Ecto neural progenitor cell (in vitro differentiated cells): ENCODE data around the gene KCNG1.
"Not testable (repeated sequence)": the region's sequence is repeated elsewhere in the genome, so short reads cannot be mapped to it uniquely, and the experiment has no call there.

Experiments
- DNase-seq: peaks from one replicate; pipeline ENCODE4 v3.0.0-alpha.2; 2018; ENCODE audit warnings: low spot score

KCNG1 gene

DNA sequence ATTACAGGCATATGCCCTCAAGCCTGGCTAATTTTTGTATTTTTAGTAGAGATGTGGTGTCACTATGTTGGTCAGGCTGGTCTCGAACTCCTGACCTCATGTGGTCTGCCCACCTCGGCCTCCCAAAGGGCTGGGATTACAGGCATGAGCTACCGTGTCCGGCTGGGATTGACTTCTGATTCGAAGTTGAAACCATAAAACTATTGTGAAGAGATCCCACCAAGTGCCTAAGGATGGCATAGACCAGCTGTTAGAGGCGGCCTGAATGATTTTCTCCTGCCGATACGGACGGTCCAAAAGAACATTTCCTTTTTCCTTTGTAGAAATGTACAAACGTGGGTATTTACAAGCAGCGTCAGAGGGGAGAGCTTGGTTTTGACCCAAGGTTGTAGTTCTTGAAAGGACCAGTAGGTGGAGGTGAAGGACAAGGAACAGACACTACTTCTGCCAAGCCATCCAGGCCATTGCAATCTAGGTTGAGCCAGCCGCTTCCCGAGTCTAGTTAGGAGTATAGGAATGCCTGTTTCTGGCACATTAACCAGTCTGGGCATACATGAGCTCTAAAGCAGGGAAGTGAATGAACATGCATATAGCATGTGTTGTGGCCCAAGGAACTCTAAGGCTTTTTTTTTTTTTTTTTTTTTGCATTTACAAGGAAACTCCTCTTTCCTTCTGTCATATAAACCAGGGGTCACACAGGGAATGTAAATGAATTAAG is 35.3 kb downstream of the KCNG1 start:
- peak; percentile 79 for DNase-seq

- DNase-seq = no peak
Measured at GRCh38 chr20:50983321-50983720, 39.6 kb downstream of the KCNG1 start.

GRCh38 chr20:50982363-50982762 is 40.5 kb downstream of the KCNG1 start:
- no peak for DNase-seq

DNA sequence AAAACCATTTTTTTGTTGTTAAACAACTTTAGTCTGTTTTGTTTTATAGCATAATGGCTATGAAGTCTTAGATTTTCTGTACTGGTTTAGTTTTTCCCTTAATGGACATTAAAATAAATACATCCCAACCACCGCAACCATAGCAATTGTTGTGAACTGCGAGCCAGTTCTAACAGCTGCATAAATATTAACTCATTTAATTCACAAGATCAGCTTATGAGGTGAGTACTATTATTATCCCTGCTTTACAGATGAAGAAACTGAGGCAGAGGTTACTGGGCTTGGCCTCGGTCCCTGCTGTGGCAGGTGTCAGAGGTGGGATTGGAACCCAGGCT is 41.2 kb downstream of the KCNG1 start:
- no peak for DNase-seq

- peak; percentile 76 for DNase-seq
Measured at GRCh38 chr20:50980851-50981713, 41.8 kb downstream of the KCNG1 start.

- no peak for DNase-seq
Measured at GRCh38 chr20:50980071-50980681, 42.7 kb downstream of the KCNG1 start.

DNA sequence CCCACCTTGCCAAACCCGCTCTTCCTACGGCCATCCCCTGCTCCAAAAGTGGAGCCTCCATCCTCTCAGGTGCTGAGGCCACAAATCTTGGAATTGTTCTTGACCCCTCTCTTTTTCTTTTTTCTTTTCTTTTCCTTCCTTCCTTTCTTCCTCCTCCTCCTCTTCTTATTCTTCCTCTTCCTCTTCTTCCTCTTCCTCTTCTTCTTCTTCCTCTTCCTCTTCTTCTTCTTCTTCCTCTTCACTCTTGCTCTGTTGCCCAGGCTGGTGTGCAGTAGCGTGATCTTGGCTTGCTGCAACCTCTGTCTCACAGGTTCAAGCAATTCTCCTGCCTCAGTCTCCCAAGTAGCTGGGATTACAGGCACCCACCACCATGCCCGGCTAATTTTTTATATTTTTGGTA is 44.4 kb downstream of the KCNG1 start:
- not testable (repeated sequence) for DNase-seq

DNA sequence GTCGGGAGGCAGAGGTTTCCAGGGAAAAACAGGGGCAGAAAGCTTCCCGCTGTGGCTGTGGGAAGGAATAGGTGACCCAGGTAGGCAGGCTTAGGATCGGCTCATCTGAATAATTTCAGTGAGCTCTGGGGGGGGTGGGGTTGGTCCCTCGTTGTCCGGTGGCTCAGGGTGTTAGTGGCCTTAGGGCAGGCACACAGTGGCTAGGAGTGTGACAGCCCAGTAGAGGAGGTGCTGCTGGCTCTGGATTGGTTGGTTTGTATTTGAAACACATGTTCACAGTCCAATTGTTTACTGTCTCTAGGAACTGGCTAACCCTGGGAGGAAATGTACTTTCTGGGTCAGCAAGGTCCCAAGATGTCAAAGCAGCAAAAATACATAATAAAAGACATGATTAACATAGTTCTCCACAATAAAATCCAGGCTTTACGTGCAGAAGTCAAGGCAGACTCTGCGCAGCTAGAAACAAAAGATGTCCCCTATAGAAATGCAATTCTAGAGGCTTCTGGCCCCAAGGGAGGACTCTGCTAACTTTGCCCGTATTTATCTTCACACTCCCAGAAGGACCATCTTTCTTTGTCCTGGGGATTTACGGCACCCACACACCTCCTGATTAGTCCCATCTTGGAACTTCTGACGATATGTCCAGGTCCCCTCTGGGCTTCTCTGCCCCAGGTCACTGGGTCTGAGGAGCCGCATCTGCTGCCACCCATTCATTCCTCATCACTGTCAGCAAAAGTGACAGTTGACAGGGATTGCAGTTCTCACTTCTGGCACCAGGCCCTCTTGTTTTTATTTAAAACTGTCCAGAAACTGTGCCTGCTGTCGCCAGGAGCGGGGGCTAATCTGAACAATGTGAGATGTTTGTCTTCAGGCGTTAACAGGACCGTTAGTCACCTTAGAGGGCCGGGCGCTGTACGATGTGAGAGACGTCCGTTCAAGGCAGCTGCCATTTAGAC is 45.6 kb downstream of the KCNG1 start:
- no peak for DNase-seq

- DNase-seq = no peak
Measured at GRCh38 chr20:50975701-50976330, 47.1 kb downstream of the KCNG1 start.

DNA sequence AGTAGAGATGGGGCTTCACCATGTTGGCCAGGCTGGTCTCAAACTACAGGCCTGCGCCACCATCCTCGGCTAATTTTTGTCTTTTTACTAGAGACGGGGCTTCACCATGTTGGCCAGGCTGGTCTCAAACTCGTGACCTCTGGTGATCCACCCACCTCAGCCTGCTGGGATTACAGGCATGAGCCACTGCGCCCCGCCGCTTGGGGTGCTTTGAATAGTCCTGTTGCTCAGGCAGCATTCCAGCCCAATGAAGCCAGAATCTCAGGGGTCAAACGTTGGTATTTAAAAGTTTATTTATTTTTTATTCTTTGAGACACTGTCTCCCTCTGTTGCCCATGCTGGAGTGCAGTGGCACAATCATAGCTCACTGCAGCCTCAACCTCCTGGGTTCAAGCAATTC is 53.0 kb downstream of the KCNG1 start:
- DNase-seq = peak; percentile 29

DNA sequence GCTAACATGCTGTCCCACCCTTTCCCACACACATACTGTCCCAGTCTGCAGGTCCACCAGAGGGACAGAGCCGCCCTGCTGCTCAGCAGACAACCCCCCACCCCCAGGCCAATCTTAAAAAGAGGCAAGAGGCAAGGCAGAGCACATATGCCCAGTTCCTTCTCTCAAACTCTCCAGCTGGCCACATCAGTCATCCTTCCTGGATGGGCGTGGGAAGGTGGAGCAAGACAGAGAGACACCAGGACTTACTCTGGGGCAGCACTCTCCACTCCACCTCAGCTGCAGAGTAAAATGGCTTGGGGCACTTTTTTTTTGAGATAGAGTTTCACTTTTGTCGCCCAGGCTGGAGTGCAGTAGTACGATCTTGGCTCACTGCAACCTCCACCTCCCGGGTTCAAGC is 53.5 kb downstream of the KCNG1 start:
- DNase-seq = peak; percentile 42

DNA sequence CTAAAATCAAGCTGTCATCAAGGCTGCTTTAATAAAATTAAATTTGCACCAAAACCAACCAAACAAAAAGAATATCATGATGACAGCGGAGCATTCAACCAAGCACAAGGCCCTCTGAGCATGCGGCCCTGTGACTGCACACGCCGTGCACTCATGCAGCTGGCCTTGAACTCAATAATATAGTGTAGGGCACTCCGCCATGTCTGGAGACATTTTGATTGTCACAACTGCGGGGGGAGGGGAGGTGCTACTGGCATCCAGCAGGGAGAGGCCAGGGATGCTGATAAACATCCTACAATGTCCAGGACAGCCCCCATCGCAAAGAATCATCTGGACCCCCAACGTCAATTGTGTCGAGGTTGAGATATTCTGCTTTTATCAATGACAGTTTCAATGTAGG is 54.6 kb downstream of the KCNG1 start:
- peak; percentile 44 for DNase-seq

DNA sequence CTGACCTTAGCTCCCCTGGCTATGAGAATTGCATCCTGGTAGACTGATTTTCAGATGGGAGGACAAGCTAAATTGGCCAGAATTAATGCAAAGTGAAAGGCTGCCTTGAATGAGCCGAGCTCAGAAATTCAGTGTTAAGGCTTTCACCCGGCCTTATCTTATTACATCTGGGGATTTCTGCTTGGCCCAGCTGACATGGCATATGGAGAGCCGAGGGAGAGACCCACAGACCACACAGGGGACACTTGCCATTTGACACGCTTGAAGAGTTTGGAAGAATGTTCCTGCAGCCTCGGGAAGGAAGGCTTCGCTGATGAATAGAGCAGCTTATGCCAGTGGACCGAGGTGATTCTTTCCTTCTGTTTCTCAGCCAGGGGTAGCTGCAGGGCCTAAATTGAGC is 55.3 kb downstream of the KCNG1 start:
- peak; percentile 76 for DNase-seq

DNA sequence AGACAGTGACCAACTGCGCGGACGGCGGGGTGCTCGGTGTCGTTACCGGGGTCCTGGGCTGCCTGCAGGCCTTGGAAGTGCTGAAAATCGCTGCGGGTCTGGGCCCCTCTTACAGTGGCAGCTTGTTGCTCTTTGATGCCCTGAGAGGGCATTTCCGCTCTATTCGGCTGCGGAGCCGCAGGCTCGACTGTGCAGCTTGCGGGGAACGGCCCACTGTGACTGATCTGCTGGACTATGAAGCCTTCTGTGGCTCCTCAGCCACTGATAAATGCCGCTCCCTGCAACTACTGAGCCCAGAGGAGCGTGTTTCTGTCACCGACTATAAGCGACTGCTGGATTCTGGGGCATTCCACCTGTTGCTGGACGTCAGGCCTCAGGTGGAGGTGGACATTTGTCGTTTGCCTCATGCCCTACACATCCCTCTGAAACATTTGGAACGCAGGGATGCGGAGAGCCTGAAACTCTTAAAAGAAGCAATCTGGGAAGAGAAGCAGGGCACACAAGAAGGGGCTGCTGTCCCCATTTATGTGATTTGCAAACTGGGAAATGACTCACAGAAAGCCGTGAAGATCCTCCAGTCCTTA is 63.3 kb downstream of the KCNG1 start:
- DNase-seq = no peak

GRCh38 chr20:50958615-50959542 is 64.0 kb downstream of the KCNG1 start, which contains the start of gene MOCS3:
Gene MOCS3 (plus strand): TSS chr20:50958818. CDS start chr20:50958843, 25 bp downstream.
- DNase-seq = peak; percentile 85

DNA sequence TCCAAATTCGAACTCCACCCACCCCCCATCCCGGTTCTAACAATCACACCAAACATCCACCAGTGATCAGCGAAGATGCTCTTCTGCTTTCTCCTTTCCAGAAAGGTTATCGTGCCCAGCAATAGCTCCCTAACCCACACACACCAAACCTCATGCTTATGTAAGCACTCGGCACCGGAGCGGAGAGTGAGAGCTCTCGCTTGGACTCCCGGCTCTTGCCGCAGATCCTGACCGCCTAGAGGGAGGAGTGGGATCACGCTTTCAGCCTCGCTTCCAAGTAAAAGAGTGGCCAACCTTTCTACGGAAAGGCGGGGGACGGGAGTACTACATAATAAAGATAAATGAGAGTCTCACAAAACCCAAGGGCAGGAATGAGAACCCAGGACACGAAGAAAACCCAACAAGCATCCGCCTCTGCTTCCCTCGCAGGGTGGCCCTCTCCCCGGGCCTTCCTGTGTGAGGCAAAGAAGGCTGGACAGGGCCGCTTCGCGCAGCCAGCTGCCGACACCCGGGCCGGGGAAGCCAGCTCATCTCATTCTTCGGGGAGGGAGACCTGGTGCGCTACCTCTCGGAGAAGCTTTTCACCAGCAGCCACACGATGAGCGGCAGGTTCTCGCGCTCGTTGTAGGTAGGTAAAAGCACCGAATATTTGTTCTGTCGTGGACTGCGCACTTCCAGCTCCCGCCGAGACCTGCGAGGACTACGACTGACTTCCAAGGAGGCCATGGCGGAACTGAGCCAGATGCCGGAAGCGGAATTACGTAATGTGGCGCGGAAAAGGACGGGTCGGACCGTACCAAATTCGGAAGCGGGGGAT is 64.9 kb downstream of the KCNG1 start, which contains the start of gene DPM1:
DPM1 (minus strand) TSS at position 735 of the 817 bp plus-strand sequence; CDS start at position 726, 9 bp downstream.
- DNase-seq = peak; percentile 90

DNA sequence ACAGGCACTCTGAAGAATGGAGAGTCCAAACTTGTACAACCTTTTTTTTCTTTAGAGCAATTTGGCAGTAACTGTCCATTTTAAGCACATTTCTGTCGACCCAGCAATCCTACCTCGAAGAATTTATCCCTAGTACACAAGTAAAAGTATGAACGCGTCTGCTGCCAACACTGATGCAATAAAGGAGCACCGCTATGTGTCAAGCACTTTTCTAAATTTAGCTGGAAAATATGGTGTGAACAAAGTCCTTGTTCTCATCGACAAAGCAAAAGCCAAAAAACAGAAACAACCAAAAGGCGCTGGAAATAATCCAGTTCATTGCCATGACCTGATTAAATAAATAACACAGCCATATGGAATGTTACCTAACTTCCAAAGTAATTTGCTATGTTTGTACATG is 65.6 kb downstream of the KCNG1 start:
- DNase-seq = no peak

DNA sequence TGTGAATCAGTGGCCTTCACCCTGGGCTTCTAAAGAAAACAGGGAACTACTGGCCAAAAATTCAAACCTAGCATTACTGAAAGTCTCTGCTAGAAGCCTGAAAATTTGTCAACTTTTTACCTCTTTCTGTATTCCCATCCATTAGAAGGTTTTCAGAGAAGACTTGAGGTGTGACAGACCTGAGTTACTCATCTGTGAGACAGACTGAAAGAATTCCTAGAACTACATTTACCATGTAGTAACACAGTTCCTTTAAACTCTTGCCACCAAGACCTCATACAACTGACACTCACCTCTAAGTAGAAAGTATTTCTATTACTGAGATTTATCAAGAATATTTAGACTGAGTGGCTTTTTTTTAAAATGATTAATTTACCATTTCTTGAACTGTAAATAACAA is 69.1 kb downstream of the KCNG1 start:
- no peak for DNase-seq
